Kidney (tissue), 14 donors: ENCODE measurements around the gene KCNJ5. TPM values are rescaled to one million over a fixed set of nuclear protein-coding genes. Genes with fewer than 3 reads are reported as not detected.

Experiments used
- DNase-seq, 5 donors: peaks; one replicate each; pipeline ENCODE4 v3.0.0-alpha.2; 2013 to 2020
- FAIRE-seq: peaks from 2 replicates; lab custom pipeline; 2012; peaks lifted over from hg19 to GRCh38; lab: Jason Lieb, UNC
- H3K27ac ChIP-seq, 2 donors: one replicate each; pipeline ENCODE4 v1.7.0; 2013; ENCODE audit warnings: low read depth in 2 of 2, low read length in 2 of 2, inconsistent platforms in 1 of 2
- H3K27me3 ChIP-seq: one replicate; pipeline ENCODE4 v1.7.1; 2013; ENCODE audit warnings: low read length, inconsistent platforms; ENCODE audit not compliant: control insufficient read depth, insufficient read depth
- H3K36me3 ChIP-seq, 3 donors: one replicate each; pipeline versions ENCODE4 v1.7.0 to v1.7.1; 2013; ENCODE audit warnings: low read length in 3 of 3, control low read depth in 1 of 3, inconsistent platforms in 1 of 3; ENCODE audit not compliant: insufficient read depth in 3 of 3, control insufficient read depth in 2 of 3
- H3K4me1 ChIP-seq, 3 donors: one replicate each; pipeline versions ENCODE4 v1.7.0 to v1.7.1; 2013; ENCODE audit warnings: low read length in 3 of 3, inconsistent platforms in 1 of 3, low read depth in 1 of 3; ENCODE audit not compliant: control insufficient read depth in 2 of 3, insufficient read depth in 2 of 3
- H3K4me3 ChIP-seq, 3 donors: one replicate each; pipeline versions ENCODE4 v1.7.0 to v1.8.1; 2013; ENCODE audit warnings: low read length in 3 of 3, control low read depth in 1 of 3, inconsistent platforms in 1 of 3
- H3K9ac ChIP-seq, 3 donors: one replicate each; pipeline versions ENCODE4 v1.7.0 to v1.7.1; 2013; ENCODE audit warnings: low read length in 3 of 3, control low read depth in 1 of 3, inconsistent platforms in 1 of 3
- H3K9me3 ChIP-seq, 3 donors: one replicate each; pipeline versions ENCODE4 v1.7.0 to v1.7.1; 2013; ENCODE audit warnings: low read length in 3 of 3, control low read depth in 1 of 3, inconsistent platforms in 1 of 3; ENCODE audit not compliant: control insufficient read depth in 2 of 3, insufficient read depth in 1 of 3
- CTCF ChIP-seq: IDR thresholded peaks from 3 replicates; pipeline ENCODE4 v1.5.1; 2012; ENCODE audit warnings: mild to moderate bottlenecking, moderate library complexity, borderline replicate concordance; ENCODE audit not compliant: insufficient read depth; ENCODE audit errors: extremely low read depth
- intact Hi-C: fragments of 100-400 bp; cut with DNase I; formaldehyde crosslinking; loops from one replicate; pipeline ENCODE4 v1.11.1; 2022
- polyA plus RNA-seq: library from polyadenylated mRNA; stranded (reverse); fragments of 350-450 nt; fragmentation: Illumina TruSeq; extraction: RNeasy Lipid Tissue Mini Kit (QIAGEN cat#74804); gene quantifications from one replicate; pipeline ENCODE4 v1.2.3, GENCODE V29; 2014; ENCODE audit warnings: low read depth, low replicate concordance; ENCODE audit not compliant: insufficient read depth
- total RNA-seq: library from RNA; stranded (reverse); fragmentation: NEBNext Ultra II Directional; extraction: Animal tissue kit (Norgen Biotek cat#: 25700); gene quantifications from one replicate; pipeline ENCODE4 v1.2.1, GENCODE V29; 2021
- donor health status: control.
- donor health status: control.
- donor health status: control.
- donor health status: control.
- donor health status: control.
- donor health status: DM: yes; HTN: yes; CAD: no.
- donor health status: Normal renal cell carcinoma (clear cell type).

The KCNJ5 gene
- total and polyA plus RNA-seq, 2 donors from 2014 or later, result 5.7 to 6.5 TPM

- intact Hi-C loops, result no loop called here
- DNase-seq, result no peak
- H3K4me1 ChIP-seq, result peaks cover 0 to 16% (median 0%) of the 10 kb centered on the region in 3 donors
- TF ChIP-seq CTCF, result no peak
- no peaks in the 10 kb centered on the region for H3K9me3 ChIP-seq
- H3K27ac ChIP-seq, result no peak overlapping the region
- no peak for FAIRE-seq
- no peaks in the 10 kb centered on the region for H3K36me3 ChIP-seq
- no peak overlapping the region for H3K4me3 ChIP-seq
- H3K27me3 ChIP-seq, result no peaks in the 10 kb centered on the region
- H3K9ac ChIP-seq, result no peak overlapping the region
These were observed 49.4 kb downstream of the KCNJ5 start for GRCh38 chr11:128940603-128941002.

- DNase-seq (no peak), FAIRE-seq (no peak)
- Histone ChIP-seq H3K9me3 (no peaks in the 10 kb centered on the region), H3K4me3 (no peak overlapping the region), H3K9ac (no peak overlapping the region), H3K27ac (no peak overlapping the region), H3K36me3 (no peaks in the 10 kb centered on the region), H3K27me3 (no peaks in the 10 kb centered on the region), H3K4me1 (peaks cover 0 to 14% (median 0%) of the 10 kb centered on the region in 3 donors)
- no peak for TF ChIP-seq CTCF
- intact Hi-C loops, result no loop called here
These were observed 50.0 kb downstream of the KCNJ5 start for GRCh38 chr11:128941110-128941509.

DNA sequence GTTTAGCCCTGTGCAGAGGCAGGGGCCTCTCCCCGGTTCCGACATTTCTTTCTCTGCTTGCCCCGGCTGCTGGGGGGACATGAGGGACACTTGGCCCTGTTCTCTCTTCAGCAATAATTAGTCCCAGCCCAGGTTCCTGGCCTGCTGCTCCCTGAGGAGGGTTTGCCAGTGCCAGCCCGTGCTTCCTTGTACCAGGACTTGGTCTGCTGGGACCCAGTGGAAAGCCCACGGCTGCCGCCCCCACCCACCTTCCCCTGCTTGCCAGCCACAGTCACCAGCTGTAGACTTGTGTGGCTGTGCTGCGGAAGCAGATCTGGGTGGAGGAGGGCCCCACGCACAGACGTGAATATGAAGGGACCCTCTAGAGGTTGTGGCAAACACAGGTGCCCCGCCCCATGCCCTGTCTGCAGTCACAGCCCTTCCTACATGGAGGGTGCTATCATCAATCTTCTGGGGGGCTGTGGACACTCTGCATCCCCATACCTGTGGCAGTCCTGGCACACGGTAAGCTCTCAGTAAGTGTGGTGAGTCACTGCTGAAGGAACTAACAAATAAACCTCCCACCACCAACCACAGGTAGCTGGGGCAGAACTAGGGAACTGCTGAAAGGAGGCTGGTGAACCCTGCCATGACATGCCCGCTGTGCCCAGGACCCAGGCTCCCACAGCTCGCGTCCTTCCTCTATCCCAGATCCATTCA is 50.6 kb downstream of the KCNJ5 start:
- Histone ChIP-seq H3K27ac (no peak overlapping the region), H3K4me3 (no peak overlapping the region), H3K4me1 (peaks cover 0 to 11% (median 5%) of the 10 kb centered on the region in 3 donors), H3K27me3 (no peaks in the 10 kb centered on the region), H3K9me3 (no peaks in the 10 kb centered on the region), H3K9ac (no peak overlapping the region), H3K36me3 (no peaks in the 10 kb centered on the region)
- FAIRE-seq (no peak), DNase-seq (no peak)
- intact Hi-C loops, result no loop called here
- TF ChIP-seq CTCF, result no peak

GRCh38 chr11:128942272-128942612 is 51.1 kb downstream of the KCNJ5 start:
- Histone ChIP-seq H3K36me3 (no peaks in the 10 kb centered on the region), H3K9me3 (no peaks in the 10 kb centered on the region), H3K9ac (no peak overlapping the region), H3K4me1 (peaks cover 0 to 6% (median 5%) of the 10 kb centered on the region in 3 donors), H3K27me3 (no peaks in the 10 kb centered on the region), H3K4me3 (no peak overlapping the region), H3K27ac (no peak overlapping the region)
- FAIRE-seq (no peak), DNase-seq (no peak)
- no peak for TF ChIP-seq CTCF
- intact Hi-C loops, result no loop called here
